ENCODE results near the gene MRPL48. TPM values are rescaled to one million over a fixed set of nuclear protein-coding genes. Genes with fewer than 3 reads are reported as not detected.

Gene MRPL48
- total and polyA plus RNA-seq, 2 donors from 2014 or later: 27.5 to 79.3 TPM

- no peaks in the 10 kb centered on the region for H3K9me3 ChIP-seq (ENCODE audit: control insufficient read depth in 2 of 3, insufficient read depth in 1 of 3, low read length in 3 of 3)
- intact Hi-C loops (cut with DNase I): no loop called here
- no peaks in the 10 kb centered on the region for H3K27me3 ChIP-seq (ENCODE audit: control insufficient read depth, insufficient read depth, low read length)
- peaks cover 0 to 4% (median 0%) of the 10 kb centered on the region in 3 donors for H3K36me3 ChIP-seq (ENCODE audit: control insufficient read depth in 2 of 3, insufficient read depth in 3 of 3, low read length in 3 of 3)
- no peak overlapping the region for H3K9ac ChIP-seq (ENCODE audit: low read length in 3 of 3)
- H3K4me1 ChIP-seq (ENCODE audit: control insufficient read depth in 2 of 3, insufficient read depth in 2 of 3, low read depth in 1 of 3, low read length in 3 of 3): no peaks in the 10 kb centered on the region
- FAIRE-seq (no peak), DNase-seq (no peak)
- no peak overlapping the region for H3K4me3 ChIP-seq (ENCODE audit: low read length in 3 of 3)
- H3K27ac ChIP-seq (ENCODE audit: low read depth in 2 of 2, low read length in 2 of 2): no peak overlapping the region
- no peak for TF ChIP-seq CTCF (IDR thresholded peaks at IDR 0.05; ENCODE audit: borderline replicate concordance, extremely low read depth, insufficient read depth)
Observed at GRCh38 chr11:73830261-73830660, 42.6 kb downstream of the MRPL48 start.

GRCh38 chr11:73833067-73833466 lies 45.4 kb downstream of the MRPL48 start:
- FAIRE-seq: no peak
- Histone ChIP-seq H3K27me3 (ENCODE audit: control insufficient read depth, insufficient read depth, low read length) (no peaks in the 10 kb centered on the region), H3K9me3 (ENCODE audit: control insufficient read depth in 2 of 3, insufficient read depth in 1 of 3, low read length in 3 of 3) (no peaks in the 10 kb centered on the region), H3K27ac (ENCODE audit: low read depth in 2 of 2, low read length in 2 of 2) (no peak overlapping the region), H3K9ac (ENCODE audit: low read length in 3 of 3) (no peak overlapping the region), H3K4me1 (ENCODE audit: control insufficient read depth in 2 of 3, insufficient read depth in 2 of 3, low read depth in 1 of 3, low read length in 3 of 3) (no peaks in the 10 kb centered on the region), H3K36me3 (ENCODE audit: control insufficient read depth in 2 of 3, insufficient read depth in 3 of 3, low read length in 3 of 3) (peaks cover 0 to 4% (median 4%) of the 10 kb centered on the region in 3 donors), H3K4me3 (ENCODE audit: low read length in 3 of 3) (no peak overlapping the region)
- TF ChIP-seq CTCF (IDR thresholded peaks at IDR 0.05; ENCODE audit: borderline replicate concordance, extremely low read depth, insufficient read depth): no peak
- intact Hi-C loops (cut with DNase I): no loop called here
- DNase-seq: no peak

GRCh38 chr11:73838443-73839122 lies 50.9 kb downstream of the MRPL48 start:
- no peak for DNase-seq
- intact Hi-C loops (cut with DNase I): no loop called here
- H3K4me1 ChIP-seq (ENCODE audit: control insufficient read depth in 2 of 3, insufficient read depth in 2 of 3, low read depth in 1 of 3, low read length in 3 of 3): no peaks in the 10 kb centered on the region
- no peak overlapping the region for H3K4me3 ChIP-seq (ENCODE audit: low read length in 3 of 3)
- H3K27ac ChIP-seq (ENCODE audit: low read depth in 2 of 2, low read length in 2 of 2): no peak overlapping the region
- H3K27me3 ChIP-seq (ENCODE audit: control insufficient read depth, insufficient read depth, low read length): no peaks in the 10 kb centered on the region
- FAIRE-seq: no peak
- H3K9ac ChIP-seq (ENCODE audit: low read length in 3 of 3): no peak overlapping the region
- H3K36me3 ChIP-seq (ENCODE audit: control insufficient read depth in 2 of 3, insufficient read depth in 3 of 3, low read length in 3 of 3): peaks cover 0 to 5% (median 0%) of the 10 kb centered on the region in 3 donors
- no peak for TF ChIP-seq CTCF (IDR thresholded peaks at IDR 0.05; ENCODE audit: borderline replicate concordance, extremely low read depth, insufficient read depth)
- no peaks in the 10 kb centered on the region for H3K9me3 ChIP-seq (ENCODE audit: control insufficient read depth in 2 of 3, insufficient read depth in 1 of 3, low read length in 3 of 3)

GRCh38 chr11:73839123-73839457 lies 51.4 kb downstream of the MRPL48 start:
- H3K27me3 ChIP-seq (ENCODE audit: control insufficient read depth, insufficient read depth, low read length): no peaks in the 10 kb centered on the region
- DNase-seq: no peak
- no peak for FAIRE-seq
- H3K9me3 ChIP-seq (ENCODE audit: control insufficient read depth in 2 of 3, insufficient read depth in 1 of 3, low read length in 3 of 3): no peaks in the 10 kb centered on the region
- TF ChIP-seq CTCF (IDR thresholded peaks at IDR 0.05; ENCODE audit: borderline replicate concordance, extremely low read depth, insufficient read depth): no peak
- H3K4me1 ChIP-seq (ENCODE audit: control insufficient read depth in 2 of 3, insufficient read depth in 2 of 3, low read depth in 1 of 3, low read length in 3 of 3): no peaks in the 10 kb centered on the region
- H3K4me3 ChIP-seq (ENCODE audit: low read length in 3 of 3): no peak overlapping the region
- H3K9ac ChIP-seq (ENCODE audit: low read length in 3 of 3): no peak overlapping the region
- intact Hi-C loops (cut with DNase I): no loop called here
- no peak overlapping the region for H3K27ac ChIP-seq (ENCODE audit: low read depth in 2 of 2, low read length in 2 of 2)
- peaks cover 0 to 9% (median 0%) of the 10 kb centered on the region in 3 donors for H3K36me3 ChIP-seq (ENCODE audit: control insufficient read depth in 2 of 3, insufficient read depth in 3 of 3, low read length in 3 of 3)
